BJ (cell line): Measurements from ENCODE around the gene CACNA2D3. TPM values are rescaled to one million over a fixed set of nuclear protein-coding genes. Genes with fewer than 3 reads are reported as not detected.

Source experiments
- CTCF ChIA-PET: fragments of 350-600 bp; formaldehyde crosslinking; extraction: SDS; loops from one replicate; lab custom pipeline; 2021; ENCODE audit warnings: antibody characterized with exemption, inconsistent platforms; lab: Yijun Ruan, JAX
- POLR2A ChIA-PET: fragments of 300-600 bp; sonication (Branson Sonifier 250); formaldehyde crosslinking; extraction: SDS; loops from one replicate; lab custom pipeline; 2021; ENCODE audit warnings: antibody characterized with exemption; lab: Charles Lee
- DNase-seq: peaks from one replicate; pipeline ENCODE4 v3.0.0-alpha.2; 2011; ENCODE audit warnings: low read depth
- H3K27me3 ChIP-seq: 2 replicates; pipeline ENCODE4 v1.6.0; 2011; ENCODE audit warnings: low read length; ENCODE audit not compliant: control insufficient read depth, insufficient read depth
- H3K36me3 ChIP-seq: 2 replicates; pipeline ENCODE4 v1.5.1; 2011; ENCODE audit warnings: low read length; ENCODE audit not compliant: control insufficient read depth, insufficient read depth
- H3K4me3 ChIP-seq: 2 replicates; pipeline ENCODE4 v1.5.1; 2011; ENCODE audit warnings: low read depth, mild to moderate bottlenecking, control low read depth, low read length
- CTCF ChIP-seq: IDR thresholded peaks from 2 replicates; pipeline ENCODE4 v1.5.1; 2011; ENCODE audit warnings: low read depth, mild to moderate bottlenecking, control low read depth, inconsistent platforms, low read length, moderate library complexity; ENCODE audit not compliant: insufficient read depth
- polyA plus RNA-seq: library from polyadenylated mRNA; depleted of rRNA; stranded (reverse); fragments of >200 nt; gene quantifications from 2 replicates; pipeline ENCODE4 v1.2.3, GENCODE V29; 2011

Gene CACNA2D3
- polyA plus RNA-seq, 1 experiment: 0.56 TPM

GRCh38 chr3:54217828-54218227 is 95.5 kb downstream of the CACNA2D3 start:
- ChIA-PET CTCF (no interaction called here), POLR2A (no interaction called here)
- no peak for DNase-seq
- Histone ChIP-seq H3K4me3 (no peak overlapping the region), H3K36me3 (no peaks in the 10 kb centered on the region), H3K27me3 (no peaks in the 10 kb centered on the region)
- TF ChIP-seq CTCF: no peak

GRCh38 chr3:54222316-54222715 is 100.0 kb downstream of the CACNA2D3 start:
- Histone ChIP-seq H3K27me3 (no peaks in the 10 kb centered on the region), H3K36me3 (no peaks in the 10 kb centered on the region), H3K4me3 (no peak overlapping the region)
- POLR2A ChIA-PET: no interaction called here
- CTCF ChIA-PET: no interaction called here
- no peak for TF ChIP-seq CTCF
- no peak for DNase-seq

- CTCF ChIA-PET: no interaction called here
- POLR2A ChIA-PET: no interaction called here
- Histone ChIP-seq H3K27me3 (no peaks in the 10 kb centered on the region), H3K36me3 (no peaks in the 10 kb centered on the region), H3K4me3 (no peak overlapping the region)
- no peak for TF ChIP-seq CTCF
- no peak for DNase-seq
Measured at GRCh38 chr3:54223063-54223462, 100.7 kb downstream of the CACNA2D3 start.

- ChIA-PET POLR2A (no interaction called here), CTCF (interaction anchor here (1.2 kb wide), 1 partner anchor 11 kb away, joined by 4 read pairs; no protein-coding TSS in a partner anchor)
- no peak for DNase-seq
- no peaks in the 10 kb centered on the region for H3K27me3 ChIP-seq
- TF ChIP-seq CTCF: no peak
- H3K4me3 ChIP-seq: no peak overlapping the region
- H3K36me3 ChIP-seq: no peaks in the 10 kb centered on the region
Measured at GRCh38 chr3:54225841-54226528, 103.6 kb downstream of the CACNA2D3 start.

GRCh38 chr3:54228806-54229205 is 106.5 kb downstream of the CACNA2D3 start:
- H3K4me3 ChIP-seq: no peak overlapping the region
- CTCF ChIA-PET: no interaction called here
- TF ChIP-seq CTCF: no peak
- no peaks in the 10 kb centered on the region for H3K36me3 ChIP-seq
- POLR2A ChIA-PET: no interaction called here
- no peak for DNase-seq
- no peaks in the 10 kb centered on the region for H3K27me3 ChIP-seq
